ENCODE results near the gene PTGDR2.

PTGDR2 gene

DNA sequence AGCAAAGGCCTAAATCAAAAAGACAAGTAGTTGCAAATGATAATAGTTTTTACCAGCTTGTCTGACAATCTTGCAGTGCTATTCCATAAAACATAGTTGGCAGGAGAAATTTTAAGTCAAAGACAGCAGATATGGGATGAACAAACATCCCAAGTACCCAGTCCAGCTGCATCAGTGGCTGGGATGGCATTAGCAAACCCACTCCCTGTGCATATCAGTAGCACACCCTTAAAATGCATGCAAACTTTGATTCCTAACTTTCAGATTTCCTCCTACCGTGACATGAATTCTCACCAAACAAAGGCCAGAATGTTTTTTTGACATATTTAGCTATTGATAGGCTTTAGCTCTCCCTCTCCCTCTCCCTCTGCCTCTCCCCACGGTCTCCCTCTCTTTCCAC, 41.6 kb downstream of the PTGDR2 start:
- H3K14ac ChIP-seq (ENCODE audit: low read length): no peak overlapping the region
- no peaks in the 10 kb centered on the region for H3K36me3 ChIP-seq (replicated peaks in 1 of 2; ENCODE audit: control insufficient read depth in 2 of 2, insufficient read depth in 2 of 2, low read length in 2 of 2)
- H2BK12ac ChIP-seq (ENCODE audit: low read length): no peak overlapping the region
- H3K9ac ChIP-seq (ENCODE audit: low read depth, low read length, poor library complexity): no peak overlapping the region
- H3K4me1 ChIP-seq (ENCODE audit: control insufficient read depth in 2 of 2, insufficient read depth in 1 of 2, low read depth in 1 of 2, low read length in 2 of 2): no peaks in the 10 kb centered on the region
- H3K4ac ChIP-seq (ENCODE audit: low read length): no peak overlapping the region
- H3K4me3 ChIP-seq (ENCODE audit: low read length in 2 of 2): no peak overlapping the region
- no peak overlapping the region for H2BK120ac ChIP-seq (ENCODE audit: low read depth, low read length)
- H2AFZ ChIP-seq (ENCODE audit: low read length): no peak overlapping the region
- no peak overlapping the region for H2BK15ac ChIP-seq (ENCODE audit: low read length)
- H4K91ac ChIP-seq (ENCODE audit: low read depth, low read length, poor library complexity): no peak overlapping the region
- no peak overlapping the region for H2AK5ac ChIP-seq (ENCODE audit: low read depth, low read length)
- H3K4me2 ChIP-seq (ENCODE audit: insufficient read depth, low read length, poor library complexity, severe bottlenecking): no peak overlapping the region
- no peak overlapping the region for H3K18ac ChIP-seq (ENCODE audit: low read length)
- DNase-seq (ENCODE audit: low spot score): no peak
- H4K8ac ChIP-seq (ENCODE audit: low read depth, low read length): no peak overlapping the region
- peaks cover 0 to under 1% (median 0%) of the 10 kb centered on the region in 3 experiments for H3K27me3 ChIP-seq (ENCODE audit: control insufficient read depth in 3 of 3, insufficient read depth in 3 of 3, low read depth in 1 of 3, low read length in 3 of 3)
- no peak overlapping the region for H3K27ac ChIP-seq (replicated peaks; ENCODE audit: low read length)
- peaks cover 11 to 14% of the 10 kb centered on the region in 2 donors for H3K9me3 ChIP-seq (replicated peaks in 1 of 2; ENCODE audit: control insufficient read depth in 2 of 2, insufficient read depth in 1 of 2, low read depth in 1 of 2, low read length in 2 of 2)
- H3K79me1 ChIP-seq (ENCODE audit: low read depth, low read length): no peaks in the 10 kb centered on the region
- WGBS, 2 donors (ENCODE audit: extremely low coverage in 2 of 2, insufficient read length in 2 of 2, insufficient replicate concordance in 1 of 2): no CpG with 5 or more reads among the region's 2 CpGs
- H3K23ac ChIP-seq (ENCODE audit: low read depth, low read length, poor library complexity): no peak overlapping the region
- H2BK5ac ChIP-seq (ENCODE audit: low read length): no peak overlapping the region

DNA sequence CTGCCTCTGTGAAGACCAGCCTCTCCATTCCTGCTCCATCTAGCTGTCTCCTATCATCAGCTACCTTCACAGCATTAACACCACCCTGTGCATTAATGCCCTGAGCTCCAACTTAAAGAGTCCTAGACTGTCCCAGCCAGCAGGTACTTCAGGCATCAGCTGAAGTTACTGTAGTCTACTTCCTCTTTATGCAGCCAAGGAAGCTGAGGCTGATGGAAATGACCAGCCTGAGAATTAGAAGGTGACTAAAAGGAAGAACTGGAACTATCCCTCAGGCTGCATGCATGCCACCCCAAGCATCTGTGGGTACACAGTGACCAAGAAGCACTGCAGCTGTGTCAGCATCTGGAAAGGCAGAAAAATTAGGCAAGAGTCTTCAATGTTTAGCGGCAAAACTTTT, 42.4 kb downstream of the PTGDR2 start:
- Histone ChIP-seq H3K4me3 (ENCODE audit: low read length in 2 of 2) (no peak overlapping the region), H3K23ac (ENCODE audit: low read depth, low read length, poor library complexity) (no peak overlapping the region), H3K14ac (ENCODE audit: low read length) (no peak overlapping the region), H3K9ac (ENCODE audit: low read depth, low read length, poor library complexity) (no peak overlapping the region), H3K4me1 (ENCODE audit: control insufficient read depth in 2 of 2, insufficient read depth in 1 of 2, low read depth in 1 of 2, low read length in 2 of 2) (no peaks in the 10 kb centered on the region), H3K4ac (ENCODE audit: low read length) (no peak overlapping the region), H2AK5ac (ENCODE audit: low read depth, low read length) (no peak overlapping the region), H3K79me1 (ENCODE audit: low read depth, low read length) (no peaks in the 10 kb centered on the region), H3K18ac (ENCODE audit: low read length) (no peak overlapping the region), H2AFZ (ENCODE audit: low read length) (no peak overlapping the region), H2BK12ac (ENCODE audit: low read length) (no peak overlapping the region), H2BK5ac (ENCODE audit: low read length) (no peak overlapping the region), H3K27me3 (ENCODE audit: control insufficient read depth in 3 of 3, insufficient read depth in 3 of 3, low read depth in 1 of 3, low read length in 3 of 3) (no peaks in the 10 kb centered on the region), H2BK120ac (ENCODE audit: low read depth, low read length) (no peak overlapping the region), H3K27ac (replicated peaks; ENCODE audit: low read length) (no peak overlapping the region), H2BK15ac (ENCODE audit: low read length) (no peak overlapping the region), H4K8ac (ENCODE audit: low read depth, low read length) (no peak overlapping the region), H3K9me3 (replicated peaks in 1 of 2; ENCODE audit: control insufficient read depth in 2 of 2, insufficient read depth in 1 of 2, low read depth in 1 of 2, low read length in 2 of 2) (peaks cover 11 to 14% of the 10 kb centered on the region in 2 donors), H4K91ac (ENCODE audit: low read depth, low read length, poor library complexity) (no peak overlapping the region), H3K4me2 (ENCODE audit: insufficient read depth, low read length, poor library complexity, severe bottlenecking) (no peak overlapping the region), H3K36me3 (replicated peaks in 1 of 2; ENCODE audit: control insufficient read depth in 2 of 2, insufficient read depth in 2 of 2, low read length in 2 of 2) (no peaks in the 10 kb centered on the region)
- no peak for DNase-seq (ENCODE audit: low spot score)
- no CpG with 5 or more reads among the region's 1 CpG for WGBS, 2 donors (ENCODE audit: extremely low coverage in 2 of 2, insufficient read length in 2 of 2, insufficient replicate concordance in 1 of 2)

DNA sequence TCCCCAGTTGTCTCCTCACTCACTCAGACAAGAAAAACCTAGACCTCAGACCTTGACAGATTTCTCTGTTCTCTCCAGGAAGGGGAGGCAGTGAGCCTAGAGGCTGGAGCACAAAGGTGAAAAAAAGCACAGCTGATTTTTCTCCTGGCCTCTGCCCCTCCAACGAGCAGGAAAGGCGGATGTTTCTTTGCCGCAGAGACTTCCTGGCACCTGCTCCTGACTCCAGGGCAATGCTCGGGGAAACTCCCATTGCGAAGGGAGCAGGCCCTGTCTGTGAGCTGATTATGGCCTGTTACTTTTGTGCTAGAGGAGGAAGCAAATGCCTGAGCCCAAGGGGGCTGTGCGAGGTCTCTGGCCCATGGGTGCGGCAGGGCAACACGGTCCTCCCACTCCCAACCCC, 45.2 kb downstream of the PTGDR2 start:
- peak overlapping the region; percentile 85 for H3K18ac ChIP-seq (ENCODE audit: low read length)
- H3K23ac ChIP-seq (ENCODE audit: low read depth, low read length, poor library complexity): no peak overlapping the region
- DNase-seq (ENCODE audit: low spot score): no peak
- H2AK5ac ChIP-seq (ENCODE audit: low read depth, low read length): peak overlapping the region; percentile 70
- H2BK120ac ChIP-seq (ENCODE audit: low read depth, low read length): no peak overlapping the region
- no peak overlapping the region for H2BK5ac ChIP-seq (ENCODE audit: low read length)
- H3K9me3 ChIP-seq (replicated peaks in 1 of 2; ENCODE audit: control insufficient read depth in 2 of 2, insufficient read depth in 1 of 2, low read depth in 1 of 2, low read length in 2 of 2): no peaks in the 10 kb centered on the region
- H4K8ac ChIP-seq (ENCODE audit: low read depth, low read length): peak overlapping the region; percentile 65
- H3K14ac ChIP-seq (ENCODE audit: low read length): peak overlapping the region; percentile 75
- H3K4me3 ChIP-seq (ENCODE audit: low read length in 2 of 2): no peak overlapping the region
- no peak overlapping the region for H3K4me2 ChIP-seq (ENCODE audit: insufficient read depth, low read length, poor library complexity, severe bottlenecking)
- no peak overlapping the region for H4K91ac ChIP-seq (ENCODE audit: low read depth, low read length, poor library complexity)
- no peaks in the 10 kb centered on the region for H3K79me1 ChIP-seq (ENCODE audit: low read depth, low read length)
- H3K4me1 ChIP-seq (ENCODE audit: control insufficient read depth in 2 of 2, insufficient read depth in 1 of 2, low read depth in 1 of 2, low read length in 2 of 2): no peaks in the 10 kb centered on the region
- H3K36me3 ChIP-seq (replicated peaks in 1 of 2; ENCODE audit: control insufficient read depth in 2 of 2, insufficient read depth in 2 of 2, low read length in 2 of 2): no peaks in the 10 kb centered on the region
- H3K27me3 ChIP-seq (ENCODE audit: control insufficient read depth in 3 of 3, insufficient read depth in 3 of 3, low read depth in 1 of 3, low read length in 3 of 3): no peaks in the 10 kb centered on the region
- H3K9ac ChIP-seq (ENCODE audit: low read depth, low read length, poor library complexity): no peak overlapping the region
- H2AFZ ChIP-seq (ENCODE audit: low read length): no peak overlapping the region
- H2BK15ac ChIP-seq (ENCODE audit: low read length): peak overlapping the region; percentile 83
- no CpG with 5 or more reads among the region's 8 CpGs for WGBS, 2 donors (ENCODE audit: extremely low coverage in 2 of 2, insufficient read length in 2 of 2, insufficient replicate concordance in 1 of 2)
- H3K4ac ChIP-seq (ENCODE audit: low read length): peak overlapping the region; percentile 37
- H2BK12ac ChIP-seq (ENCODE audit: low read length): no peak overlapping the region
- H3K27ac ChIP-seq (replicated peaks; ENCODE audit: low read length): no peak overlapping the region

DNA sequence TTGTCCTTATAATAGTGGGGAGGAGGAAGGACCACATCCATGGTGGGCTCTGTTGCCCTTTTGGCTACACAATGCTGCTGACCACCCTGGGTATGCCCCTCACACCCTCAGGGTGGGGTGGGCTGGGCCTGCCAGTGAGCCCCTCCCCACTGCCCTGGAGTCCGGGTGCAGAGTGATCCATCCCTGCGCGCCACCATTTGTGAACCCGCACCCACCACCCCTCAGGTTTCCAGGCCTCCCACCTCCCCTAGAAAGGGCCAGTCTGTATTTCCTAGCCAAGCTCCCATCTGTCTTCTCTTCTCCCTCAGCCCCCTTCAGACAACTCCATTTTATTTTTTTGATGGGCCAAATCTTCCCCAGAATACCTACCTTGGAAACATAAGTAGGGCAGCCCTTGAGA, 45.6 kb downstream of the PTGDR2 start:
- H3K27me3 ChIP-seq (ENCODE audit: control insufficient read depth in 3 of 3, insufficient read depth in 3 of 3, low read depth in 1 of 3, low read length in 3 of 3): no peaks in the 10 kb centered on the region
- no peaks in the 10 kb centered on the region for H3K4me1 ChIP-seq (ENCODE audit: control insufficient read depth in 2 of 2, insufficient read depth in 1 of 2, low read depth in 1 of 2, low read length in 2 of 2)
- H2AFZ ChIP-seq (ENCODE audit: low read length): no peak overlapping the region
- H3K18ac ChIP-seq (ENCODE audit: low read length): peak overlapping the region; percentile 48
- no peak for DNase-seq (ENCODE audit: low spot score)
- H3K36me3 ChIP-seq (replicated peaks in 1 of 2; ENCODE audit: control insufficient read depth in 2 of 2, insufficient read depth in 2 of 2, low read length in 2 of 2): no peaks in the 10 kb centered on the region
- no peaks in the 10 kb centered on the region for H3K9me3 ChIP-seq (replicated peaks in 1 of 2; ENCODE audit: control insufficient read depth in 2 of 2, insufficient read depth in 1 of 2, low read depth in 1 of 2, low read length in 2 of 2)
- H3K23ac ChIP-seq (ENCODE audit: low read depth, low read length, poor library complexity): no peak overlapping the region
- H3K4me2 ChIP-seq (ENCODE audit: insufficient read depth, low read length, poor library complexity, severe bottlenecking): no peak overlapping the region
- H2BK5ac ChIP-seq (ENCODE audit: low read length): no peak overlapping the region
- no peaks in the 10 kb centered on the region for H3K79me1 ChIP-seq (ENCODE audit: low read depth, low read length)
- no CpG with 5 or more reads among the region's 4 CpGs for WGBS, 2 donors (ENCODE audit: extremely low coverage in 2 of 2, insufficient read length in 2 of 2, insufficient replicate concordance in 1 of 2)
- no peak overlapping the region for H2BK120ac ChIP-seq (ENCODE audit: low read depth, low read length)
- no peak overlapping the region for H3K4me3 ChIP-seq (ENCODE audit: low read length in 2 of 2)
- H2BK12ac ChIP-seq (ENCODE audit: low read length): no peak overlapping the region
- H3K27ac ChIP-seq (replicated peaks; ENCODE audit: low read length): no peak overlapping the region
- H4K91ac ChIP-seq (ENCODE audit: low read depth, low read length, poor library complexity): no peak overlapping the region
- H4K8ac ChIP-seq (ENCODE audit: low read depth, low read length): no peak overlapping the region
- H2AK5ac ChIP-seq (ENCODE audit: low read depth, low read length): no peak overlapping the region
- peak overlapping the region; percentile 37 for H3K4ac ChIP-seq (ENCODE audit: low read length)
- no peak overlapping the region for H3K14ac ChIP-seq (ENCODE audit: low read length)
- no peak overlapping the region for H3K9ac ChIP-seq (ENCODE audit: low read depth, low read length, poor library complexity)
- no peak overlapping the region for H2BK15ac ChIP-seq (ENCODE audit: low read length)
